Mesendoderm (in vitro differentiated cells): Measurements from ENCODE around the gene NFIA.

ENCODE experiments used
- DNase-seq: peaks from one replicate; pipeline ENCODE4 v3.0.0; 2013
- H2AK5ac ChIP-seq: 2 replicates; pipeline ENCODE4 v1.6.1; 2013; ENCODE audit warnings: low read length, inconsistent platforms
- H2BK120ac ChIP-seq: 2 replicates; pipeline ENCODE4 v1.6.1; 2013; ENCODE audit warnings: low read depth, mild to moderate bottlenecking, low read length, moderate library complexity, mixed read lengths
- H2BK15ac ChIP-seq: replicated peaks from 2 replicates; pipeline ENCODE4 v1.6.1; 2013; ENCODE audit warnings: low read depth, mild to moderate bottlenecking, moderate library complexity
- H2BK5ac ChIP-seq: 2 replicates; pipeline ENCODE4 v1.6.1; 2013; ENCODE audit warnings: low read length, inconsistent platforms
- H3K18ac ChIP-seq: 2 replicates; pipeline ENCODE4 v1.6.1; 2013; ENCODE audit warnings: mild to moderate bottlenecking, low read length, mixed read lengths
- H3K23ac ChIP-seq: one replicate; pipeline ENCODE4 v1.6.1; 2013; ENCODE audit warnings: low read length
- H3K27ac ChIP-seq: 2 replicates; pipeline ENCODE4 v1.5.1; 2013; ENCODE audit warnings: low read depth, mild to moderate bottlenecking, inconsistent platforms, low read length, moderate library complexity
- H3K27me3 ChIP-seq: 2 replicates; pipeline ENCODE4 v1.6.1; 2013; ENCODE audit warnings: low read length, control low read depth, mild to moderate bottlenecking, inconsistent platforms; ENCODE audit not compliant: insufficient read depth, poor library complexity
- H3K36me3 ChIP-seq: 2 replicates; pipeline ENCODE4 v1.6.1; 2013; ENCODE audit warnings: low read length, inconsistent platforms; ENCODE audit not compliant: control insufficient read depth, insufficient read depth
- H3K4ac ChIP-seq: one replicate; pipeline ENCODE4 v1.6.1; 2013; ENCODE audit warnings: low read depth, mild to moderate bottlenecking, low read length, moderate library complexity
- H3K4me1 ChIP-seq: 2 replicates; pipeline ENCODE4 v1.6.1; 2013; ENCODE audit warnings: low read depth, low read length, inconsistent platforms; ENCODE audit not compliant: control insufficient read depth
- H3K4me2 ChIP-seq: 2 replicates; pipeline ENCODE4 v1.6.1; 2013; ENCODE audit warnings: low read length
- H3K4me3 ChIP-seq: 2 replicates; pipeline ENCODE4 v1.5.1; 2013; ENCODE audit warnings: mild to moderate bottlenecking, low read length
- H3K56ac ChIP-seq: one replicate; pipeline ENCODE4 v1.6.1; 2013; ENCODE audit warnings: low read length
- H3K79me1 ChIP-seq: 2 replicates; pipeline ENCODE4 v1.6.1; 2013; ENCODE audit warnings: low read length, inconsistent platforms
- H3K79me2 ChIP-seq: 2 replicates; pipeline ENCODE4 v1.6.1; 2013; ENCODE audit warnings: mild to moderate bottlenecking, low read length; ENCODE audit not compliant: control insufficient read depth, insufficient read depth
- H3K9ac ChIP-seq: 2 replicates; pipeline ENCODE4 v1.6.1; 2013; ENCODE audit warnings: low read length, inconsistent platforms
- H4K5ac ChIP-seq: one replicate; pipeline ENCODE4 v1.6.1; 2013; ENCODE audit warnings: low read length
- H4K8ac ChIP-seq: one replicate; pipeline ENCODE4 v1.6.1; 2013; ENCODE audit warnings: low read depth, mild to moderate bottlenecking, control low read depth, low read length, moderate library complexity
- WGBS: extraction: QIAGEN DNeasy Blood & Tissue Kit; methylation state at CpG from one replicate; pipeline ENCODE4 v1.1.7; 2013; ENCODE audit warnings: low lambda C conversion rate, missing lambda C conversion rate; ENCODE audit not compliant: insufficient coverage; ENCODE audit errors: extremely low coverage; 5-methylcytosine and 5-hydroxymethylcytosine counted together

Gene NFIA

GRCh38 chr1:61181067-61182038, 99.0 kb downstream of the NFIA start:
- H2BK120ac ChIP-seq, result no peak overlapping the region
- no peaks in the 10 kb centered on the region for H3K79me1 ChIP-seq
- H2BK15ac ChIP-seq, result no peak overlapping the region
- no peak overlapping the region for H4K5ac ChIP-seq
- no peak overlapping the region for H3K4me3 ChIP-seq
- H3K56ac ChIP-seq, result no peak overlapping the region
- H3K27me3 ChIP-seq, result no peaks in the 10 kb centered on the region
- no peak for DNase-seq
- H3K18ac ChIP-seq, result no peak overlapping the region
- no peak overlapping the region for H3K4ac ChIP-seq
- no peak overlapping the region for H3K4me2 ChIP-seq
- no peak overlapping the region for H4K8ac ChIP-seq
- H2AK5ac ChIP-seq, result no peak overlapping the region
- no peaks in the 10 kb centered on the region for H3K79me2 ChIP-seq
- no CpG with 5 or more reads among the region's 1 CpG for WGBS
- no peak overlapping the region for H3K23ac ChIP-seq
- H3K9ac ChIP-seq, result no peak overlapping the region
- no peak overlapping the region for H3K27ac ChIP-seq
- no peaks in the 10 kb centered on the region for H3K36me3 ChIP-seq
- no peaks in the 10 kb centered on the region for H3K4me1 ChIP-seq
- H2BK5ac ChIP-seq, result no peak overlapping the region

- Histone ChIP-seq H3K36me3 (no peaks in the 10 kb centered on the region), H3K27ac (no peak overlapping the region), H3K79me1 (no peaks in the 10 kb centered on the region), H2BK5ac (no peak overlapping the region), H3K4ac (no peak overlapping the region), H2BK120ac (no peak overlapping the region), H3K23ac (no peak overlapping the region), H3K27me3 (no peaks in the 10 kb centered on the region), H3K79me2 (no peaks in the 10 kb centered on the region), H4K8ac (no peak overlapping the region), H2AK5ac (no peak overlapping the region), H4K5ac (no peak overlapping the region), H3K4me2 (no peak overlapping the region), H3K56ac (no peak overlapping the region), H3K4me3 (no peak overlapping the region), H3K18ac (no peak overlapping the region), H3K9ac (no peak overlapping the region), H3K4me1 (no peaks in the 10 kb centered on the region), H2BK15ac (no peak overlapping the region)
- DNase-seq, result no peak
- WGBS, result no CpG with 5 or more reads among the region's 2 CpGs
These were observed 99.7 kb downstream of the NFIA start for GRCh38 chr1:61182049-61182448.

- Histone ChIP-seq H3K36me3 (no peaks in the 10 kb centered on the region), H3K4me1 (no peaks in the 10 kb centered on the region), H4K8ac (no peak overlapping the region), H3K4me3 (no peak overlapping the region), H3K9ac (no peak overlapping the region), H3K4me2 (no peak overlapping the region), H3K18ac (no peak overlapping the region), H3K27me3 (no peaks in the 10 kb centered on the region), H3K27ac (no peak overlapping the region), H2BK5ac (no peak overlapping the region), H2BK15ac (no peak overlapping the region), H3K79me1 (no peaks in the 10 kb centered on the region), H4K5ac (no peak overlapping the region), H3K79me2 (no peaks in the 10 kb centered on the region), H2BK120ac (no peak overlapping the region), H3K4ac (no peak overlapping the region), H2AK5ac (no peak overlapping the region), H3K56ac (no peak overlapping the region), H3K23ac (no peak overlapping the region)
- WGBS, result no CpG with 5 or more reads among the region's 3 CpGs
- no peak for DNase-seq
These were observed 100.1 kb downstream of the NFIA start for GRCh38 chr1:61182480-61182879.

GRCh38 chr1:61183471-61184039, 101.2 kb downstream of the NFIA start:
- Histone ChIP-seq H3K27me3 (no peaks in the 10 kb centered on the region), H2BK5ac (no peak overlapping the region), H3K79me1 (no peaks in the 10 kb centered on the region), H2AK5ac (no peak overlapping the region), H3K4me2 (no peak overlapping the region), H4K8ac (no peak overlapping the region), H3K4me1 (no peaks in the 10 kb centered on the region), H4K5ac (no peak overlapping the region), H3K23ac (no peak overlapping the region), H3K56ac (no peak overlapping the region), H3K9ac (no peak overlapping the region), H3K27ac (no peak overlapping the region), H2BK120ac (no peak overlapping the region), H3K4ac (no peak overlapping the region), H3K36me3 (no peaks in the 10 kb centered on the region), H2BK15ac (no peak overlapping the region), H3K79me2 (no peaks in the 10 kb centered on the region), H3K4me3 (no peak overlapping the region), H3K18ac (no peak overlapping the region)
- WGBS, result no CpG with 5 or more reads among the region's 9 CpGs
- DNase-seq, result no peak

GRCh38 chr1:61184040-61184713, 101.8 kb downstream of the NFIA start:
- Histone ChIP-seq H3K4me2 (no peak overlapping the region), H4K5ac (no peak overlapping the region), H2AK5ac (no peak overlapping the region), H3K36me3 (no peaks in the 10 kb centered on the region), H2BK120ac (no peak overlapping the region), H3K4me3 (no peak overlapping the region), H4K8ac (no peak overlapping the region), H3K27ac (no peak overlapping the region), H3K23ac (no peak overlapping the region), H3K18ac (no peak overlapping the region), H3K56ac (no peak overlapping the region), H2BK15ac (no peak overlapping the region), H3K9ac (no peak overlapping the region), H3K4me1 (no peaks in the 10 kb centered on the region), H2BK5ac (no peak overlapping the region), H3K4ac (no peak overlapping the region), H3K27me3 (no peaks in the 10 kb centered on the region), H3K79me2 (no peaks in the 10 kb centered on the region), H3K79me1 (no peaks in the 10 kb centered on the region)
- DNase-seq, result no peak
- WGBS, result no CpG with 5 or more reads among the region's 17 CpGs
